Measurements from ENCODE around the gene COL15A1.

COL15A1 gene

GRCh38 chr9:99023231-99023630 lies 79.5 kb downstream of the COL15A1 start:
- no peak overlapping the region for H3K27ac ChIP-seq (ENCODE audit: low read depth, low read length)
- H3K36me3 ChIP-seq (ENCODE audit: control insufficient read depth, insufficient read depth, low read length): no peaks in the 10 kb centered on the region
- no peak overlapping the region for H3K4me2 ChIP-seq (ENCODE audit: low read length)
- H3K23ac ChIP-seq (ENCODE audit: low read length): no peak overlapping the region
- H3K18ac ChIP-seq (ENCODE audit: low read length): no peak overlapping the region
- H3K4ac ChIP-seq (ENCODE audit: low read depth, low read length): no peak overlapping the region
- H2AK5ac ChIP-seq (ENCODE audit: low read length): no peak overlapping the region
- H3K4me3 ChIP-seq (ENCODE audit: low read length): no peak overlapping the region
- H3K27me3 ChIP-seq (ENCODE audit: insufficient read depth, low read length, poor library complexity): no peaks in the 10 kb centered on the region
- DNase-seq: no peak
- no peak overlapping the region for H2BK15ac ChIP-seq (replicated peaks; ENCODE audit: low read depth)
- no peaks in the 10 kb centered on the region for H3K79me1 ChIP-seq (ENCODE audit: low read length)
- no peak overlapping the region for H4K8ac ChIP-seq (ENCODE audit: low read depth, low read length)
- H4K5ac ChIP-seq (ENCODE audit: low read length): no peak overlapping the region
- H3K56ac ChIP-seq (ENCODE audit: low read length): no peak overlapping the region
- H3K79me2 ChIP-seq (ENCODE audit: control insufficient read depth, insufficient read depth, low read length): no peaks in the 10 kb centered on the region
- no peak overlapping the region for H2BK120ac ChIP-seq (ENCODE audit: low read depth, low read length)
- H3K9ac ChIP-seq (ENCODE audit: low read length): no peak overlapping the region
- no peak overlapping the region for H2BK5ac ChIP-seq (ENCODE audit: low read length)
- no CpG with 5 or more reads among the region's 8 CpGs for WGBS (ENCODE audit: extremely low coverage, insufficient coverage, low lambda C conversion rate)
- H3K4me1 ChIP-seq (ENCODE audit: control insufficient read depth, low read depth, low read length): no peaks in the 10 kb centered on the region

DNA sequence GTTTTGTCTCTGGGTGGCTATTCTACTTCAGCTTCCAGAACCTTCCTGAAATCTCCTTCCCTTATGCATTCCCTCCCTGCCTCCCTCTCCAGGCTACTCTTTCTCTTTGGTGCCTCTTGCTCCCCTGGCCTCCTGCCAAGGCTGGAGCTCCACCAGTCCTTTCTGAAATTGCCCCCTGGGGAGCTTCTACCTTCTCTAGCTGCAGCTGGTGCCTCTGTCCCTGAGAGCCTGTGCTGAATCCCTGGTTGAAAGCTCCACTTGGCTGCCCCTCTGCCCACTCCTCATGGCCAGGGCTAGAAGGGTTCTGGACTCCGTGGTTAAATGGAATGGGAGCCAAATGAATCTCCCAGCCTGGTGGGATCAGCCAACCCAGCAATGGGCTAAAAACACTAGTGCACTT lies 80.1 kb downstream of the COL15A1 start:
- no peak overlapping the region for H3K4ac ChIP-seq (ENCODE audit: low read depth, low read length)
- H3K9ac ChIP-seq (ENCODE audit: low read length): no peak overlapping the region
- no peaks in the 10 kb centered on the region for H3K27me3 ChIP-seq (ENCODE audit: insufficient read depth, low read length, poor library complexity)
- H3K79me1 ChIP-seq (ENCODE audit: low read length): no peaks in the 10 kb centered on the region
- H4K5ac ChIP-seq (ENCODE audit: low read length): no peak overlapping the region
- WGBS (ENCODE audit: extremely low coverage, insufficient coverage, low lambda C conversion rate): no CpG with 5 or more reads among the region's 1 CpG
- no peak overlapping the region for H2BK120ac ChIP-seq (ENCODE audit: low read depth, low read length)
- H3K56ac ChIP-seq (ENCODE audit: low read length): no peak overlapping the region
- H4K8ac ChIP-seq (ENCODE audit: low read depth, low read length): no peak overlapping the region
- no peak overlapping the region for H3K23ac ChIP-seq (ENCODE audit: low read length)
- no peak for DNase-seq
- no peak overlapping the region for H3K18ac ChIP-seq (ENCODE audit: low read length)
- no peaks in the 10 kb centered on the region for H3K36me3 ChIP-seq (ENCODE audit: control insufficient read depth, insufficient read depth, low read length)
- no peak overlapping the region for H2BK15ac ChIP-seq (replicated peaks; ENCODE audit: low read depth)
- H3K4me2 ChIP-seq (ENCODE audit: low read length): no peak overlapping the region
- H3K27ac ChIP-seq (ENCODE audit: low read depth, low read length): no peak overlapping the region
- no peaks in the 10 kb centered on the region for H3K4me1 ChIP-seq (ENCODE audit: control insufficient read depth, low read depth, low read length)
- H3K4me3 ChIP-seq (ENCODE audit: low read length): no peak overlapping the region
- H2BK5ac ChIP-seq (ENCODE audit: low read length): no peak overlapping the region
- H3K79me2 ChIP-seq (ENCODE audit: control insufficient read depth, insufficient read depth, low read length): no peaks in the 10 kb centered on the region
- no peak overlapping the region for H2AK5ac ChIP-seq (ENCODE audit: low read length)

DNA sequence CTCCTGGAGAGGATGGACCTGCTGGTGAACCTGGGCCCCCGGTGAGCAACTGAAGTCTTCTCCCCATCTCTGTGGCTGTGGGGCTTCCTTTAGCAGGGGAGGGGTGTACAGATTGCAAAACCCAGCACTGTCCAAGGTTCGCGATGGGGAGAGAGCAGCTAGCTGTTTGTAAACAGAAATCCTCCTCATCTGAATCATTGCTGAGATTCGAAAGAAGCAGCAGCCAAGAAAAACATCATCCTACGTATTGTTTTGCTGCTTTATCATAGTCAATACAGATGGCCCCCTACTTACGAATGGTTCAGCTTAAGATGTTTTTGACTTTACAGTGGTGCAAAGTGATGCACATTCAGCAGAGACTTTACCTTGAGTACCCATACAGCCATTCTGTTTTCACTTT lies 81.3 kb downstream of the COL15A1 start:
- no peak for DNase-seq
- H3K4ac ChIP-seq (ENCODE audit: low read depth, low read length): no peak overlapping the region
- H3K27ac ChIP-seq (ENCODE audit: low read depth, low read length): no peak overlapping the region
- H2BK15ac ChIP-seq (replicated peaks; ENCODE audit: low read depth): no peak overlapping the region
- no peaks in the 10 kb centered on the region for H3K79me1 ChIP-seq (ENCODE audit: low read length)
- H3K23ac ChIP-seq (ENCODE audit: low read length): no peak overlapping the region
- H2BK5ac ChIP-seq (ENCODE audit: low read length): no peak overlapping the region
- H4K5ac ChIP-seq (ENCODE audit: low read length): no peak overlapping the region
- no peak overlapping the region for H3K18ac ChIP-seq (ENCODE audit: low read length)
- H3K9ac ChIP-seq (ENCODE audit: low read length): no peak overlapping the region
- H4K8ac ChIP-seq (ENCODE audit: low read depth, low read length): no peak overlapping the region
- no peak overlapping the region for H2BK120ac ChIP-seq (ENCODE audit: low read depth, low read length)
- no CpG with 5 or more reads among the region's 6 CpGs for WGBS (ENCODE audit: extremely low coverage, insufficient coverage, low lambda C conversion rate)
- no peaks in the 10 kb centered on the region for H3K36me3 ChIP-seq (ENCODE audit: control insufficient read depth, insufficient read depth, low read length)
- H3K4me1 ChIP-seq (ENCODE audit: control insufficient read depth, low read depth, low read length): no peaks in the 10 kb centered on the region
- H3K56ac ChIP-seq (ENCODE audit: low read length): no peak overlapping the region
- no peak overlapping the region for H3K4me2 ChIP-seq (ENCODE audit: low read length)
- H3K27me3 ChIP-seq (ENCODE audit: insufficient read depth, low read length, poor library complexity): no peaks in the 10 kb centered on the region
- no peaks in the 10 kb centered on the region for H3K79me2 ChIP-seq (ENCODE audit: control insufficient read depth, insufficient read depth, low read length)
- no peak overlapping the region for H2AK5ac ChIP-seq (ENCODE audit: low read length)
- no peak overlapping the region for H3K4me3 ChIP-seq (ENCODE audit: low read length)

- Histone ChIP-seq H2BK5ac (ENCODE audit: low read length) (no peak overlapping the region), H3K18ac (ENCODE audit: low read length) (no peak overlapping the region), H3K79me2 (ENCODE audit: control insufficient read depth, insufficient read depth, low read length) (no peaks in the 10 kb centered on the region), H2BK120ac (ENCODE audit: low read depth, low read length) (no peak overlapping the region), H3K79me1 (ENCODE audit: low read length) (no peaks in the 10 kb centered on the region), H3K4me2 (ENCODE audit: low read length) (no peak overlapping the region), H2AK5ac (ENCODE audit: low read length) (no peak overlapping the region), H4K8ac (ENCODE audit: low read depth, low read length) (no peak overlapping the region), H4K5ac (ENCODE audit: low read length) (no peak overlapping the region), H3K36me3 (ENCODE audit: control insufficient read depth, insufficient read depth, low read length) (no peaks in the 10 kb centered on the region), H2BK15ac (replicated peaks; ENCODE audit: low read depth) (no peak overlapping the region), H3K4me1 (ENCODE audit: control insufficient read depth, low read depth, low read length) (no peaks in the 10 kb centered on the region), H3K4me3 (ENCODE audit: low read length) (no peak overlapping the region), H3K4ac (ENCODE audit: low read depth, low read length) (no peak overlapping the region), H3K9ac (ENCODE audit: low read length) (no peak overlapping the region), H3K27ac (ENCODE audit: low read depth, low read length) (no peak overlapping the region), H3K23ac (ENCODE audit: low read length) (no peak overlapping the region), H3K56ac (ENCODE audit: low read length) (no peak overlapping the region), H3K27me3 (ENCODE audit: insufficient read depth, low read length, poor library complexity) (no peaks in the 10 kb centered on the region)
- WGBS (ENCODE audit: extremely low coverage, insufficient coverage, low lambda C conversion rate): no CpG with 5 or more reads among the region's 6 CpGs
- no peak for DNase-seq
Measured at GRCh38 chr9:99025616-99026270, 82.0 kb downstream of the COL15A1 start.

DNA sequence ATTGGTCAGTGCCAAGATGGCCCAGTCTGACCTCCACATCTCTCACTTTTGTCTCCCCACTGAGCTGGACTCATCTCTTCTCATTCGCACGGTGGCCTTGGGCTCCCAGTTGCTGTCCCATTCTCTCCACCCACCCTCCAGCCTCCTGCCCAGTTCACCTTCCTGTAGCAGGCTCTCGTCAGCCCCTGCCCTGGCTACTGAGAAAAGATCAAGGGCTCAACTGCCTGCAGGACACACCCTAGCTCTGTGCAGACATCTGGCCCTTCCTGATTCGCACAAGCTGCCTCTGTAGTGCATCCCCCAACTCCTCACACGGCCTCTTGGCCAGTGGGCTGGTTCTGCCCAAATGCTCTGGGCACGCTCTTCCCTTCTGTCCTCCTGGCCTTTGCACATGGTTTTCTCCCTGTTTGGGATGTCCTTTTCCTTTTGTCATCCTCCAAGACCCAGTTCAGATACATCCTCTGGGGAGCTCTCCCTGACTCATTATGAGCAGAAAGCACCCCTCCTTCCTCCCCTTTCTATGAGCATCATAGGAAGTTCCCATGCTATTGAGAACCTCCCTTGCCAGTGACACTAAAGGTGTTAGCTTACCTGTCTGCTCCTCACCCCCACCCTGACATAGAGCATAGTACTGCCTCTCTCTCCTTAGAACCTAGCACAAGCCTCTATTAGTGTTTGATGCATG lies 82.7 kb downstream of the COL15A1 start:
- Histone ChIP-seq H3K4me1 (ENCODE audit: control insufficient read depth, low read depth, low read length) (no peaks in the 10 kb centered on the region), H3K9ac (ENCODE audit: low read length) (no peak overlapping the region), H4K8ac (ENCODE audit: low read depth, low read length) (no peak overlapping the region), H3K4me3 (ENCODE audit: low read length) (no peak overlapping the region), H2BK15ac (replicated peaks; ENCODE audit: low read depth) (no peak overlapping the region), H3K79me1 (ENCODE audit: low read length) (no peaks in the 10 kb centered on the region), H3K27me3 (ENCODE audit: insufficient read depth, low read length, poor library complexity) (no peaks in the 10 kb centered on the region), H3K4ac (ENCODE audit: low read depth, low read length) (no peak overlapping the region), H3K27ac (ENCODE audit: low read depth, low read length) (no peak overlapping the region), H3K36me3 (ENCODE audit: control insufficient read depth, insufficient read depth, low read length) (no peaks in the 10 kb centered on the region), H2AK5ac (ENCODE audit: low read length) (no peak overlapping the region), H2BK120ac (ENCODE audit: low read depth, low read length) (no peak overlapping the region), H3K23ac (ENCODE audit: low read length) (no peak overlapping the region), H4K5ac (ENCODE audit: low read length) (no peak overlapping the region), H3K56ac (ENCODE audit: low read length) (no peak overlapping the region), H2BK5ac (ENCODE audit: low read length) (no peak overlapping the region), H3K79me2 (ENCODE audit: control insufficient read depth, insufficient read depth, low read length) (no peaks in the 10 kb centered on the region), H3K18ac (ENCODE audit: low read length) (no peak overlapping the region), H3K4me2 (ENCODE audit: low read length) (no peak overlapping the region)
- DNase-seq: no peak
- WGBS (ENCODE audit: extremely low coverage, insufficient coverage, low lambda C conversion rate): no CpG with 5 or more reads among the region's 6 CpGs

- H4K8ac ChIP-seq (ENCODE audit: low read depth, low read length): no peak overlapping the region
- H2BK120ac ChIP-seq (ENCODE audit: low read depth, low read length): no peak overlapping the region
- no CpG with 5 or more reads among the region's 3 CpGs for WGBS (ENCODE audit: extremely low coverage, insufficient coverage, low lambda C conversion rate)
- H3K79me2 ChIP-seq (ENCODE audit: control insufficient read depth, insufficient read depth, low read length): no peaks in the 10 kb centered on the region
- no peaks in the 10 kb centered on the region for H3K27me3 ChIP-seq (ENCODE audit: insufficient read depth, low read length, poor library complexity)
- H3K4me2 ChIP-seq (ENCODE audit: low read length): no peak overlapping the region
- no peaks in the 10 kb centered on the region for H3K4me1 ChIP-seq (ENCODE audit: control insufficient read depth, low read depth, low read length)
- no peaks in the 10 kb centered on the region for H3K36me3 ChIP-seq (ENCODE audit: control insufficient read depth, insufficient read depth, low read length)
- no peak overlapping the region for H4K5ac ChIP-seq (ENCODE audit: low read length)
- H2AK5ac ChIP-seq (ENCODE audit: low read length): no peak overlapping the region
- no peak overlapping the region for H3K4ac ChIP-seq (ENCODE audit: low read depth, low read length)
- H3K9ac ChIP-seq (ENCODE audit: low read length): no peak overlapping the region
- no peak overlapping the region for H3K27ac ChIP-seq (ENCODE audit: low read depth, low read length)
- no peaks in the 10 kb centered on the region for H3K79me1 ChIP-seq (ENCODE audit: low read length)
- no peak overlapping the region for H3K4me3 ChIP-seq (ENCODE audit: low read length)
- no peak overlapping the region for H2BK5ac ChIP-seq (ENCODE audit: low read length)
- no peak overlapping the region for H3K56ac ChIP-seq (ENCODE audit: low read length)
- no peak overlapping the region for H3K23ac ChIP-seq (ENCODE audit: low read length)
- H2BK15ac ChIP-seq (replicated peaks; ENCODE audit: low read depth): no peak overlapping the region
- DNase-seq: no peak
- no peak overlapping the region for H3K18ac ChIP-seq (ENCODE audit: low read length)
Measured at GRCh38 chr9:99026956-99027298, 83.2 kb downstream of the COL15A1 start.

Measured in mesendoderm (in vitro differentiated cells).